ENCODE data around the gene ITGA1. TPM values are rescaled to one million over a fixed set of nuclear protein-coding genes. Genes with fewer than 3 reads are reported as not detected.

The ITGA1 gene
- total RNA-seq, 1 donor from 2014 or later, result 42.7 TPM

- Histone ChIP-seq H3K36me3 (no peaks in the 10 kb centered on the region), H3K4me1 (no peaks in the 10 kb centered on the region), H3K27me3 (no peaks in the 10 kb centered on the region), H3K27ac (no peak overlapping the region), H3K4me3 (no peak overlapping the region), H3K9me3 (no peaks in the 10 kb centered on the region)
- intact Hi-C loops (cut with DNase I), result no loop called here
- TF ChIP-seq POLR2AphosphoS5 (IDR thresholded peaks at IDR 0.05; ENCODE audit: insufficient read depth in 1 of 2, low read depth in 1 of 2) (no peak), POLR2A (IDR thresholded peaks at IDR 0.05) (no peak), CTCF (IDR thresholded peaks at IDR 0.05) (no peak)
- no peak for DNase-seq (ENCODE audit: extremely low spot score in 2 of 2)
These were observed 209.3 kb downstream of the ITGA1 start for GRCh38 chr5:52996979-52997378.

- Histone ChIP-seq H3K36me3 (no peaks in the 10 kb centered on the region), H3K4me1 (no peaks in the 10 kb centered on the region), H3K27ac (no peak overlapping the region), H3K4me3 (no peak overlapping the region), H3K27me3 (no peaks in the 10 kb centered on the region), H3K9me3 (no peaks in the 10 kb centered on the region)
- no peak for TF ChIP-seq CTCF (IDR thresholded peaks at IDR 0.05)
- no peak for TF ChIP-seq POLR2AphosphoS5 (IDR thresholded peaks at IDR 0.05; ENCODE audit: insufficient read depth in 1 of 2, low read depth in 1 of 2)
- TF ChIP-seq POLR2A (IDR thresholded peaks at IDR 0.05), result no peak
- intact Hi-C loops (cut with DNase I), result no loop called here
- DNase-seq (ENCODE audit: extremely low spot score in 2 of 2), result no peak
These were observed 209.7 kb downstream of the ITGA1 start for GRCh38 chr5:52997424-52997823.

GRCh38 chr5:52998552-52999313 lies 211.0 kb downstream of the ITGA1 start:
- H3K27ac ChIP-seq, result no peak overlapping the region
- no peak overlapping the region for H3K4me3 ChIP-seq
- intact Hi-C loops (cut with DNase I), result no loop called here
- no peaks in the 10 kb centered on the region for H3K4me1 ChIP-seq
- H3K27me3 ChIP-seq, result no peaks in the 10 kb centered on the region
- no peaks in the 10 kb centered on the region for H3K9me3 ChIP-seq
- TF ChIP-seq CTCF (IDR thresholded peaks at IDR 0.05) (no peak), POLR2AphosphoS5 (IDR thresholded peaks at IDR 0.05; ENCODE audit: insufficient read depth in 1 of 2, low read depth in 1 of 2) (no peak), POLR2A (IDR thresholded peaks at IDR 0.05) (no peak)
- no peaks in the 10 kb centered on the region for H3K36me3 ChIP-seq
- no peak for DNase-seq (ENCODE audit: extremely low spot score in 2 of 2)

- no peak overlapping the region for H3K27ac ChIP-seq
- no peaks in the 10 kb centered on the region for H3K4me1 ChIP-seq
- H3K36me3 ChIP-seq, result no peaks in the 10 kb centered on the region
- H3K4me3 ChIP-seq, result no peak overlapping the region
- no peak for DNase-seq (ENCODE audit: extremely low spot score in 2 of 2)
- no peaks in the 10 kb centered on the region for H3K9me3 ChIP-seq
- TF ChIP-seq POLR2A (IDR thresholded peaks at IDR 0.05) (no peak), POLR2AphosphoS5 (IDR thresholded peaks at IDR 0.05; ENCODE audit: insufficient read depth in 1 of 2, low read depth in 1 of 2) (no peak)
- intact Hi-C loops (cut with DNase I), result no loop called here
- H3K27me3 ChIP-seq, result no peaks in the 10 kb centered on the region
These were observed 211.7 kb downstream of the ITGA1 start for GRCh38 chr5:52999344-52999949.

GRCh38 chr5:53001541-53001940 lies 213.8 kb downstream of the ITGA1 start:
- no peaks in the 10 kb centered on the region for H3K9me3 ChIP-seq
- DNase-seq (ENCODE audit: extremely low spot score in 2 of 2), result no peak
- intact Hi-C loops (cut with DNase I), result no loop called here
- H3K4me1 ChIP-seq, result no peaks in the 10 kb centered on the region
- TF ChIP-seq POLR2AphosphoS5 (IDR thresholded peaks at IDR 0.05; ENCODE audit: insufficient read depth in 1 of 2, low read depth in 1 of 2) (no peak), CTCF (IDR thresholded peaks at IDR 0.05) (no peak), POLR2A (IDR thresholded peaks at IDR 0.05) (no peak)
- H3K4me3 ChIP-seq, result no peak overlapping the region
- no peaks in the 10 kb centered on the region for H3K27me3 ChIP-seq
- H3K36me3 ChIP-seq, result no peaks in the 10 kb centered on the region
- H3K27ac ChIP-seq, result no peak overlapping the region

Measured in vagina (tissue), 2 donors.